ENCODE results near the gene VPS41.

The VPS41 gene

DNA sequence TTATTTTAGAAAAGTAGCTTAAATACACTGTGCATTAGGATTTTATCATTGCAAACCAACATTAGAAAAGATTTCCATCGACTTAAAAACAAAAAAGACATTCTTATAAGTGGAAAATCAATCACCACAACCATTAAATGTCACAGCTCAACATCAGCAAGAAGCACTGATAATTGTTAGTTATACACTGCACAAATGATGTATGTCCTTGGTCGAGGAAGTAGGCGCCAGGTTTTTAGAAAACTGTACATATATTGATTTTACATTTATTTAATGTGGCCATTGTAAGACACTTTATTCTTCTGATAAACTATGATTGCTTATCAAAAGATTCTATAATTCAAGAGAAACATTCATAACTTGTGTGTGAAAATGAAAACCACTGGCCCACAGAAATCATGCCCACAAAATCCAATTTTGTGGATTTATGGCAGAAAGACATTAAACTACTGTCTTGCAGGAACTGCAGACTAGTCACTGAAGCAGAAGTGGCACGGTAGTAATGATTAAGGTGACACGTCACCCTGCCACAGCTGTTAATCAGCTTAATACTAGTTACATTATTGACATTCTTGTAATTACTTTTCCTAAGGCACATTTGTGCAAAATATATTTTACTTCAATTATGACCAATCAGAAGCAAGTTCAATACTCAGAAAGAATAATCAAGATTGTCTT is 79.4 kb downstream of the VPS41 start:
- H3K4me3 ChIP-seq (ENCODE audit: control insufficient read depth, low read depth, low read length): no peak overlapping the region
- no peak for DNase-seq (ENCODE audit: low read depth)
- TF ChIP-seq, protein P1, sequence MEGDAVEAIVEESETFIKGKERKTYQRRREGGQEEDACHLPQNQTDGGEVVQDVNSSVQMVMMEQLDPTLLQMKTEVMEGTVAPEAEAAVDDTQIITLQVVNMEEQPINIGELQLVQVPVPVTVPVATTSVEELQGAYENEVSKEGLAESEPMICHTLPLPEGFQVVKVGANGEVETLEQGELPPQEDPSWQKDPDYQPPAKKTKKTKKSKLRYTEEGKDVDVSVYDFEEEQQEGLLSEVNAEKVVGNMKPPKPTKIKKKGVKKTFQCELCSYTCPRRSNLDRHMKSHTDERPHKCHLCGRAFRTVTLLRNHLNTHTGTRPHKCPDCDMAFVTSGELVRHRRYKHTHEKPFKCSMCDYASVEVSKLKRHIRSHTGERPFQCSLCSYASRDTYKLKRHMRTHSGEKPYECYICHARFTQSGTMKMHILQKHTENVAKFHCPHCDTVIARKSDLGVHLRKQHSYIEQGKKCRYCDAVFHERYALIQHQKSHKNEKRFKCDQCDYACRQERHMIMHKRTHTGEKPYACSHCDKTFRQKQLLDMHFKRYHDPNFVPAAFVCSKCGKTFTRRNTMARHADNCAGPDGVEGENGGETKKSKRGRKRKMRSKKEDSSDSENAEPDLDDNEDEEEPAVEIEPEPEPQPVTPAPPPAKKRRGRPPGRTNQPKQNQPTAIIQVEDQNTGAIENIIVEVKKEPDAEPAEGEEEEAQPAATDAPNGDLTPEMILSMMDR (IDR thresholded peaks at IDR 0.05; ENCODE audit: control insufficient read depth, insufficient read depth, low read depth, low read length, missing control alignments): no peak

DNA sequence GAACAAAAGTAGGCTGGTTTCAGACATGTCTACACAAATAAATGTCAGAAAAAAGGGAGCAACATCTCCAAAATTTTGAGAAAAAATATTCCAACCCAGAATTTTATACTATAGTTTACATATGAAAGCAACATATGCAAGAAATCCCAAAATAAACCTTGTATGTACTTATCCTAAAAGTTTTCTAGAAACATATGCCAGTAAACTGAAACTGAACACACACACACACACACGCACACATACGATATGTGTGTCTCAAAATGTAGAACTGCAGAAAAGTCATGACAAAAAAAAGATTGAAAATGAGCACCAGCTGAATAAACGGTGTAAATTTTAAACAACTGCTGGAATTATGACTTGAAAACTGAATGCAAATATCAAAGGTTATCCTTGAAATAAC is 81.0 kb downstream of the VPS41 start:
- DNase-seq (ENCODE audit: low read depth): no peak
- TF ChIP-seq, protein P1 (IDR thresholded peaks at IDR 0.05; ENCODE audit: control insufficient read depth, insufficient read depth, low read depth, low read length, missing control alignments): no peak

DNA sequence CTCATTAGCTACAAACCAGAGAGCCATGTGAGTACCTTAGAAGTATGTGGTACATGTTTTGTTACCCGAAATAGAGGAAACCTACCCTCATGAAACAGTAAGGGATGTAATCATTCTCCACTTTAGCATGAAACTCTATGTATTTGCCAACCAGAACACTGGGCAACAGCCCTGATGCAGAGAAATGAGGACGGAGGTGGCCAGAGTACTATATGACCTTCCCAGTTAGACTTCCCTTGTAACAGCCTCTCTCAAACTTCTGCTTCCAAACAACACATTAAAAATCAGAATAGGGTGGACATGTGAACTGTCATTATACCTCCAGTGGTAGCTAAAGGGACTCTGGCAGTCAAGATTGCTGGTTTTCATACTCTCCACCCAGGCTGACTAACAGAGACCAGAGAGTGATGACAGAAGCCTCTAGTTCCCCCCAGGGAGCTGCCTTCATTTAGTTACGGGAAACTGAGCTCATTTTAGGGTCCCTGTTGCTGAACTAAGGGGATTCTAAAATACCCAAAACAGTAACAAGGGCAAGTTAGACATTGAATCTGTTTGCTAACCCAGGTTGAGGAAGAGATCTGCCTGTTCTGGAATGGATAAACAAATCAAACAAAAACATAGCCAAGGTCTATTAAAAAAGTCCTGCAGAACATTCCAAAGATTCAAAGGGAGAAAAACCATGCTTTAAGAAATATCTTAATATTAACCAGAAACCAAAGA is 83.1 kb downstream of the VPS41 start:
- H3K4me3 ChIP-seq (ENCODE audit: control insufficient read depth, low read depth, low read length): no peak overlapping the region
- TF ChIP-seq, protein P1 (IDR thresholded peaks at IDR 0.05; ENCODE audit: control insufficient read depth, insufficient read depth, low read depth, low read length, missing control alignments): no peak
- DNase-seq (ENCODE audit: low read depth): no peak

More for the DNA sequence above, 81.0 kb downstream of the VPS41 start:
- H3K4me3 ChIP-seq (ENCODE audit: control insufficient read depth, low read depth, low read length): no peak overlapping the region

DNA sequence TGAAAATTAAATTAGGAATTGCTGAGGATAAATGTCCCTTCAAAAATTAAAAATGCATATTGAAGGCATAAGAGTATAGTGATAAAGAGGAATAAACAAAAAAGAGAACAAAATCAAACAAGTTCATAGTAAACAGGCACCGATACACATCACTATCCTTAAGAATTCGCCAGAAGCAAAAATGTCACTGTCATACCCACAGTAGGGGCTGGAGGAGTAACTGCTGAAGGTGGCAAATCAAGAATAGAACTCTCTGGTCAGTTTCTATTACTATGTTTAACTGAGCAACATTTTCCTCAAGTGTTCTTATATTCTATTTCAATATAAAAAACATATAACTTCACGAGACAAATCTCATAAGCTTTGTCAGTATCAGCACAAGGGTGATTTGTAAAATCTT is 84.0 kb downstream of the VPS41 start:
- no peak overlapping the region for H3K4me3 ChIP-seq (ENCODE audit: control insufficient read depth, low read depth, low read length)
- TF ChIP-seq, protein P1 (IDR thresholded peaks at IDR 0.05; ENCODE audit: control insufficient read depth, insufficient read depth, low read depth, low read length, missing control alignments): no peak
- DNase-seq (ENCODE audit: low read depth): no peak

DNA sequence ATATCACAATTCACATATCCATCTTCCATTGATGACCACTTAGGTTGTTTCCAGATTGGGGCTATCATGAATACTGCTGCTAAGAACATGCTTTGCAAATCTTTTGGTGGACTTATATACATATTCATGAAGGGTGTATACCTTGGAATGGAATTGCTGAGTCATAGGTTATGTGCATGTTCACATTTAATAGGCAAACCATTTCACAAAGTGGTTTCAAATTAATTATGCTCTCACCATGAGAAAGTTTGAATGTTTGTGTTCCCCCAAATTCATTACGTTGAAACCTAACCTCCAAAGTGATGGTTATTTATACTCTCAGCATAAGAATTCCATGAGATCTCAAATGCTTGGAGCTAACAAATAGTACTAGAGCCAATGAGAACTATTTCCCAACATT is 86.4 kb downstream of the VPS41 start:
- no peak overlapping the region for H3K4me3 ChIP-seq (ENCODE audit: control insufficient read depth, low read depth, low read length)
- TF ChIP-seq, protein P1 (IDR thresholded peaks at IDR 0.05; ENCODE audit: control insufficient read depth, insufficient read depth, low read depth, low read length, missing control alignments): no peak
- no peak for DNase-seq (ENCODE audit: low read depth)

DNA sequence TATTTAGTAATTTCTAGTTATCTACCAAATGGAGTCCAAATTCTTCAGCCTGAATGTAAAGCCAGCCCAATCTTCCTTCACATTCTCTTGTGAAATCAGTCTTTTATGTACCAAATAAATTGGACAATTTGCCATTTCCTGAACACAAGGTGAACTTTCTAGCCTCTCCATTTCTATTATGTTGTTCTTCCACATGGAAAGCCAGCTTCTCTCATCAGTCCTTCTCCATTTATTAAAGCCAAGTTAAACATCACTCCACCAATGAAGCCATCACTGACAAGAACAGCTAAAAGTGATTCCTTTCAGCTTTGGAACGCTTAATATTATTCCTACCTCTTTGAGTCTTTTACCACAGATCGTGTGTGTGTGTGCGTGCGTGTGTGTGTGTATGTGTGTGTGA is 88.4 kb downstream of the VPS41 start:
- H3K4me3 ChIP-seq (ENCODE audit: control insufficient read depth, low read depth, low read length): no peak overlapping the region
- TF ChIP-seq, protein P1 (IDR thresholded peaks at IDR 0.05; ENCODE audit: control insufficient read depth, insufficient read depth, low read depth, low read length, missing control alignments): no peak
- DNase-seq (ENCODE audit: low read depth): no peak

Measured in AG09309 (cell line).